Measurements from ENCODE around the gene GALNT12.

The GALNT12 gene

DNA sequence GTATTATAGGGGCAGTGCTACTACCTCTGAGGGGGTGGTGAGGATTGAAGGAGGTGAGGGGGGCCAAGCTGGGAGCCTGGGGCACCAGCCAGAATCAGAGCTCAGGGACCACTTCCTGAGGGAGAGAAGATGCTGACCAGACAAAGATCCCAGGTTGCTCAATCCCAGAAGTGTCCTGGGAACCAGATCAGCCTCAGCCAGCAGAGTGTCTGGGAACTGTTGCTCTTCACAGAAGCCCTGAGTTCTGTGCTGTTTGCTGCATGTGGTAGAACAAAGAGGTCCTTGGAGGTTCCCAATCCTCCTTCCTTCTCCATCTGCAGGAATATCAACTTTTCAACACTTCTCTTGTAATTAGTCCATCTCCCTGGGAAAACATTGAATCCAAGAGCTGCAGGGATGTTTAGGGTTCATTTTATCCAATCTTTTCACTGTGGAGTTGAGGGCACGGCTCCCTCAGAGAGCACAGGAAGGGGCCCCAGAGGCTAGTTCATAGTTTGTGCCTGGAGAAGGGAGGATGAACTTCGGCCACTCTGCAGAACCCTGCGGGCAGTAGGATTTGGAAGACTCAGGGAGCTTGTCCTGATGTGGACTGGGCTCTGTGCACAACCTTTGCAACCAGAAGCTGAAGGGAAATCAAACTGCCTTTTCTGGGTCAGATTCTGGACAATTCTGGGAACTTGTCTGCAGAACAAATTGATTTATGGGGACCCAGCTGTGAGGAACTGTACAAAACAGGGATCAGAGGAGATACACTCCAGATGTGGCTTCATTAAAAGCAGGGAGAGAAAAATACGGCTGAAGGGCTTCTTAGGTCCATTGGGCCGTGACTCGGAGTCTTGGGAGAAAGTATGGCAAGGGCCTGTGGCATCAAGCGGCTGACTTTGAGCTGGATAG is 57.1 kb downstream of the GALNT12 start:
- DNase-seq = no peak

DNA sequence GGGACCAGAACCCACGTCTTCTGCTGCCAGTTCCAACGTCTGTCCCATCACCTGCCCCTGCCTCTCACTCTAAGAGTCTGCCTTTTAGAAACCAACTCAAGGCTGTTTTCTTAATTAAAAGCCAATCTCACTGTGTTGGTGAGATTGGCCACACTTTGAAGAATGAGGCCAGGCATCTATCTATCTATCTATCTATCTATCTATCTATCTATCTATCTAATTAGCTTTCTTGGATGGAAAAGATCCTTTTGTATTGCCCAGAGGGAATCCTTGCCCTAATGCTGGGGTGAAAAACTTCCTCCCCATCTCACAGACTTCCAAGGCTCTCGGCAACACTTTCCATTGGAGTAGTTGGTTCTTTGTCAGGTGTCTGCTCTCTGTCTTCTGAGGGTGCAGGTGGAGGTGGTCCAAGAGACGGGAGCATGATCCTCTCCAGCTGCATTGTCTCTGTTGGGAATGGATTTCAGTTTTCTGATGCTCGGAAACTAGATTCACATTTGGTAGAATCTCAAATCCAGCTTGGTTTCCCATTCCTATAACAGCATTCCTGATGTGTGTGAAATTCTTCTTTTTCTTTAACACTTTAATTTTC is 57.9 kb downstream of the GALNT12 start:
- DNase-seq = no peak

DNA sequence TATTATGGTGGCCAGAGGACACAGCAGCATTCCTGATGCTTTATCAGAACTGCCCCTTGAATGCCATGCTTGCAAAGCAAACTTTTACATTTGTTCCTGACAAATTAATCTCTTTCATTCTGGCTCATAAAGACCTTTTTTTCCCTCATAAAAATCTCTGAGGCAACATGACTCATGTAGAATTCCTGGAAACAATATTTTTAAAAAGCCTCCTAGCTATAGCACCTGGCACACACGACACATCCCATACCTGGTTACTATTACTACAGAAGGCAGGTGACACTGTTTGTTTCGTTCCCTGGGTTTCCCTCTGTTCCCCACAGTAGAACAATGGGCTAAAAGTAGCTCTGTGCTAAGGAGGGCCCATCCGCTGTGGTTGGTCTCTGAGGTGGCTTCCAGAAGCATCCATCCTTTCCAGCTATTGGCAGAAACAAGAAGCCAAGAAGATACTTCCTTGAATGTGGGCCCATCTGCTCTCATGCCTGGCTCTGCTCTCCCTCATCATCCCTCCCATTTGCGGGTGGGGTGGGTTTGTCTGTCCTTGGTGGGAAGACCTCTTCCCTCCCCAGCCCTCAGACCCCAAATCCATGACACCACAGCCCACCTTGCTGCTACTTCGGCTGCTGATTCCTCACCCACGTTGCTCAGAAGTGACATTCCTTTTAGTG is 59.1 kb downstream of the GALNT12 start:
- DNase-seq = no peak

DNA sequence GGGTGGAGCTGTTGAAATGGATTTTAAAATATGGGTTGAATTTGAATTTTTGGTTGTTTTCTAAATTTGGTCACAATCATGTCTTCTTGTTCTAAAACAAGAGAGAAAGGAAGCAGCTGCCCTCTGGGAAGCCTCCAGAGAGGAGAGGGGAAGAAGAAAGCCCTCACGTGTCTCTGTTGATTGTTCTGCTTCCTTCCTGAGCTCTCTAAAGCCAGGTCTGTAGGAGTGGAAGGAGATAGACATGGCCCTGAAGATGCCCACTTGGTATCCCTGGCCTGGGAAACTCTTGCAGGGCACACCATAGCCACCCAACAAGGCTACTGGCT is 59.6 kb downstream of the GALNT12 start:
- DNase-seq = no peak

GRCh38 chr9:98867429-98868168 is 60.1 kb downstream of the GALNT12 start:
- no peak for DNase-seq

GRCh38 chr9:98869078-98869745 is 61.7 kb downstream of the GALNT12 start:
- no peak for DNase-seq

DNA sequence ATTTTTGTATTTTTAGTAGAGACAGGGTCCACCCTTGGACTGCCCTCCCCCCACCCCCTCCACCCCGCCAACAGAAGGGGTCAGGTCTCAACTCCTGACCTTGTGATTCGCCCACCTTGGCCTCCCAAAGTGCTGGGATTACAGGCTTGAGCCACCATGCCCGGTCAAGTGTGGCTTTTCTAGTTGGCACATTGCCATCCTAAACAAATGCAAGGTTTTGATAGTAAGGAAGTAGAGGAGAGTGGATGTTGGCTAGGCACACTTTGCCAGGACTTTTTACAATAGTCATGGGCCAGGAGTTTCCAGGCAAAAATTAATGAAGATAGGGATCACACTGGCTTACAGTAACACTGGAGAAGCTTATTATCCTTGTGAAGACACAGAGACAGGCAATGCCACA is 62.4 kb downstream of the GALNT12 start:
- no peak for DNase-seq

DNA sequence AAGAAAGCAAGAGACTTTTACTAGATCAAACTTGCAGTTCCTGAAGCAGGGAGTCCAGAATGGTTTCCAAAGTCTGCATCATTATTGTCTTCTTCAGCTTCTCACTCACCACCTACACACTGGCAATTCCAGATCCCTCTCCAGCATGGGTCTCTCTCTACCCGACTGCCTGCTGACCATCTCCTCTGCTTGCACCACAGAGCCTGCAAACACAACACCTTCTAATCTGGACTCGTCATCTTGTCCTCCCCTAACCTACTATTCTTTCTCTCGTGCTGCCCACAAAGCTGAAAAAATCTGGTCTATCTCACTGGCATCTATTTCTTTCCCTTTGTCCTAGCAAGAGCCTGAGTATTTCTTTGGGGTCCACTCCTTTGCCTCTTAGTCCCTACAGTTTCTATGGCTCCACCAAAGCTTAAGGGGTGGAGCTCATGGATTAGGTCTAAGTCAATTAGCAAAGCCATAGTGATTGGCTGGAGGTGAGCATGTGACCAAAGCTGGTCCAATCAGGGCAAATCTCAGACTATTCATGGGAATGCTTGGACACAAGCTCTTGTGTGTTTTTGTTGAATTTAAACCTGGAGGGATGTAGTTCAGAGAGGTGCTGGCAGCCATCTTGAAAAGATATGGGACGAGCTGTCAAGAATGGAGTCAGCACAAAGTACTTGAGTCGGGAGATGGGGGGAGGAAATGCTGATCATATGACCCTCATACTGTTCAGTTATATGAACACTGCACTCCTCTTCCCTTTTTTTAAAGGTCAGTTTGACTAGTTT is 63.5 kb downstream of the GALNT12 start:
- DNase-seq = no peak

DNA sequence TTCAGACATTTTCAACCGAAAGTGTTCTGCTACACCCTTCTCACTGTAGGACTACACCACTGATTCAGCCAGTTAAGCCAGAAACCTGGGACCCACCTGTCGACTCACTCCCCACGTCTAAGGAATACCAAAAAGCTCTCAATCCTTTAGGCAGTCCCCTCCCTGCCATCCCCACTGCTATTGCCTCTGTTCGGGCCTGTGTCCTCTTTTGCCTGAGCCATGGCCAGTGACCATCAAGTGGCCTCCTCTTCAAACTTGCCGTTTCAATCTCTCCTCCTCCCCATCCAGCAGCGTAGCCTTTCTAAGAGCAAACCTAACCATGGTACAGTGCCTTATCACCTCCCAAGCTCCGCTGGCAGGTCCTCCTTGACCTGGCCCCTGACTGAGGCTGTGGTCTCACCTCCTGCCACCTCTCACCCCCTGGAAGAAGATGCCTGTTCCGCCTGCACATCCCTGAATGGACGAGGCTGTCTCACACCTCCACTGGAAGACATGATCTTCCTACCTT is 64.1 kb downstream of the GALNT12 start:
- DNase-seq = no peak

DNA sequence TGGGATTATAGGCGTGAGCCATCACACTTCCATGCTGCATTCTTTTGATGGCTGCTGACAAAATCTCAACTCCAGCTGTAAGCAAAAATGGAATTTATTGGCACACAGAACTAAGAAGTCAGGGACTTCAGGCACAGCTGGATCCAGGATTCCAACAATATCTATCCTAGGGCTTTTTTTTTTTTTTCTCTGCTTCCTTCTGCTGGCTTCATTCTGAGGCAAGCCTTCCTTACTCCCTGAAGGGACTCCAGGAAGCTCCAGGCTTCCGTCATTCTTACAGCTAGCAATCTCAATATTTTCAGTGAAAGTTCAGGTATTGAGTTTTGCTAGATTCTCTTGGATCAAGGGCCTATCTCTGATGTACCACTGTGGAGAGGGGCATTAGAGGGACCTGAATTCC is 66.1 kb downstream of the GALNT12 start:
- DNase-seq = no peak

DNA sequence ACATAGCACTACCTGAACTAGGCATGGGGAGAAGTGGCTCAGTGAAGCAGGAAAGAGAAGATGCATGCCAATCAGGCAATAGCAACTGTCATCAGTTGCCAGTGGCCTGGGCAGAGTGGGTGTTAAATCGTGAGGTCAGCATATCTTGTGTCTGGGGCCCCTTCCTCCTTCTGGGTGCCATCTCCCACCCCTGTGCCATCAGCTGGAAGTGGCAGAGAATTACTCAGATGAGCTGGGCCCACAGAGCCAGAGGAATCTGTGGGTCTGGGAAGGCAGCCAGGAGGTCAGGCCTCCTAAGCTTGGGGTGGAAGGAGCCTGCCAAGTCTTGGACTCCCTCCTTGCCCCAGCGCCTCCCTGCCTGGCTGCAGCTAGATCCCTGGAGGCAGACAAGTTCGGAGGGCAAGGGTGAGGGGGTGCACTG is 66.5 kb downstream of the GALNT12 start:
- no peak for DNase-seq

- no peak for DNase-seq
These were observed 67.3 kb downstream of the GALNT12 start for GRCh38 chr9:98874721-98875255.

- DNase-seq = no peak
These were observed 68.1 kb downstream of the GALNT12 start for GRCh38 chr9:98875536-98875935.

- DNase-seq = no peak
These were observed 69.8 kb downstream of the GALNT12 start for GRCh38 chr9:98877311-98877710.

- DNase-seq = no peak
These were observed 71.9 kb downstream of the GALNT12 start for GRCh38 chr9:98879094-98879962.

DNA sequence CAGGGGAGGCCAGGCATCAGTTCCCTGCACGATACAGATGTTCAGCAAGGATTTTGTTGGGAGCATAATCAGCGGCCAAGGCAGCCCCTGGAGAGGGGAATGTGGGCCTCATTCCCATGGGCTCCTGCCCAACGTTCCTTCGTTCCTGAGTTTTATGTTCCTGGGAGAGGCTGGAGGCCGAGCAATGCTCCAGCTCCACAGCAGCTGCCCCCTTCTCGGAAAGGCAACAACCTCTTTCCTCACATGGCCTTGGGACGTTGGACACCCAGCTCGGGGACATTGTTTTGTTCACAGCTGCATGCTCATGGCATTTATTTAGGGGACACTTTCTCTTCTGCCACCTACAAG is 72.5 kb downstream of the GALNT12 start:
- no peak for DNase-seq

DNA sequence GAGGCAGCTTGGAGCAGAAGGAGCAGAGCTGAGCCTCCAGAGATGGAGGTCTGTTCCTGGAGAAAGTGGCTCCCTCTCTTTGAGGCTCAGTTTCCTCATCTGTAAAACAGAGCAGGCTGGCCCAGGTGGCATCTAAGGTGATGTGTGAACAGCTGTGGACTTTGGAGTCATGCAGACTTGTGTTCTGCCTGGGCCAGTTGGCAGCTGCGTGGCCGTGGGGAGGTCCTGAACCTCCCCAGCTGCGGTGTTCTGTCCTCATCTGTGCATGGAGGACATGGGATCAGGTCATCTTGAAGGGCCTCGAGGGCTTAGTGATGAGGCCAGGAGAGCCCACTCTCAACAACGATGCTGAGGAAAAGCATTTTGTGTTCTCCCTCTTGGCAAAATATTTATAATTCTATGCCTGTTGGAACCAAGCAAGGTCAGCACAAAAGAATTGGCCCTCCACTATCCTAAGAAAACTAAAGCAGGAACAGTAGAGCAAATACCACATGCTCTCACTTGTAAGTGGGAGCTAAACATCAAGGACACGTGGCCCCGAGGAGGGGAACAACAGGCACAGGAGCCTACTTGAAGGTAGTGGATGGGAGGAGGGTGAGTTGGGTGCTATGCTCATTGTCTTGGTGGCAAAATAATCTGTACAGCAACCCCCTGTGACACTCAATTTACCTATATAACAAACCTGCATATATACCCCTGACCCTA is 73.0 kb downstream of the GALNT12 start:
- DNase-seq = no peak

DNA sequence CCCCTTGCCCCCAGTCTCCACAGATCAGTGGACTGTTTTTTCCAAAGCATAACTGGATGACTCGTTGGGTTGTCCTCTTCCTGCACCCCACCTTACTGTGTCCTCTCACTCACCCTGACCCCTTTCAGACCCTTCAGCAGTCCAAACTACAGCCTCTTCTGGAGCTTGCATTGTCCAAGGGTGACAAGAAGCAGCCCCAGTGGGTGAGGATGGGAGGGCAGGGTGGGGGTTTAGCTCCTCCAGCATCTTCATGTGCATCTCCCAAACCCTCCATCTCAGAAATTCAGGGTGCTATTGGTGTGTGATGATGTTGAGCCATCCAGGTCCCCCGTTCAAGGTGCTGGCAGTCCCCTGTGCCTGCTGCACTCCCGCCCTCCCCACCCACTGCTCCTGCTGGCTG is 73.9 kb downstream of the GALNT12 start:
- no peak for DNase-seq

DNA sequence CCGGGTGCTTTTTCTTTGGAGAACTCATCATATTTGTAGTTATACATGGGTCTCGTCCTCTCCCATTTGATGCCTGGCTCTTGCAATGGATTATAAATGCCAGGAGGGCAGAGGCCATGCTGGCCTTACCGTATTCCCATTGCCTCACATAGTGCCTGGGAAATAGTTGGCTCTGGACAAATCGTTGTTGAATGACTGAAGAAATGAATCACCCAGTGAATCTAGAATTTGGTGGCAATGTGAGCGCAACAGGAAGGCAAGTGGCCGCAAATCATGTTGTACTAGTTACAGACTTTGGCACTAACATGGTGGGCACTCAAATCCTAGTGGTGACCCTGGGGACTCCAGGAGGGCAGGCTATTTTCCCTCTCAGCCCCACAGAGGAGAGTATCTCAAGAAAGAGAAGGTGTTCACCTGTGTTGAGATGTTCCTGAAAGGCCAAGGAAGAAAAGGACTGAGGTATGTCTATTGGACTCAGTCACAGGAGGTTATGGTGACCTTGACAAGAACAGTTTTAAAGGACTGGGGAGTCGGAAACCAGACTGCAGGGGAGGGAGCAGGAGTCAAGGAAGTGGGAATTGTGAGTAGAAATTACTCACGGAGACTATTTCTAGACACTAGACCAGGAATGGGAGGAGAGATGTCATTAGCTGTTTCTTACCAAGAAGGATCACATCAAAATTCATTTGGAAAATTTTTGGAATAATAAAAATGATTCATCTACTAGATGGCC is 74.5 kb downstream of the GALNT12 start:
- no peak for DNase-seq
